Ovary (tissue), 9 donors: ENCODE data around the gene VPS54. TPM values are rescaled to one million over a fixed set of nuclear protein-coding genes. Genes with fewer than 3 reads are reported as not detected.

ENCODE experiments used
- DNase-seq, 5 donors: peaks; one replicate each; pipeline ENCODE4 v3.0.0-alpha.2; 2019 to 2020
- H3K27ac ChIP-seq, 2 donors: fragments of 200-600 bp; one replicate each; pipeline versions ENCODE4 v1.5.1 to v1.8.0; 2019 to 2022
- H3K27me3 ChIP-seq: fragments of 200-600 bp; one replicate; pipeline ENCODE4 v1.8.0; 2022
- H3K36me3 ChIP-seq: fragments of 200-600 bp; sonication (generic); one replicate; pipeline ENCODE4 v1.5.1; 2019
- H3K4me1 ChIP-seq: one replicate; pipeline ENCODE4 v1.8.1; 2013; ENCODE audit warnings: mild to moderate bottlenecking, moderate library complexity; ENCODE audit not compliant: insufficient read depth
- H3K4me3 ChIP-seq: fragments of 200-600 bp; sonication (generic); one replicate; pipeline ENCODE4 v1.5.1; 2017
- H3K9me3 ChIP-seq, 2 donors: fragments of 200-600 bp in 1 of 2; sonication (generic) in 1 of 2; one replicate each; pipeline versions ENCODE4 v1.5.1 to v1.8.1; 2013 to 2019; ENCODE audit warnings: mild to moderate bottlenecking in 1 of 2, moderate library complexity in 1 of 2
- CTCF ChIP-seq, 3 donors: fragments of 450-650 bp in 2 of 3; fragments of 200-600 bp in 1 of 3; IDR thresholded peaks; one replicate each; pipeline versions ENCODE4 v1.5.1 to v1.8.0; 2016 to 2022; ENCODE audit warnings: antibody characterized with exemption in 3 of 3, mild to moderate bottlenecking in 1 of 3
- EP300 ChIP-seq: sonication (generic); formaldehyde crosslinking; IDR thresholded peaks from one replicate; pipeline ENCODE4 v1.6.1; 2017; ENCODE audit warnings: antibody characterized with exemption
- POLR2A ChIP-seq: fragments of 450-650 bp; IDR thresholded peaks from one replicate; pipeline ENCODE4 v1.6.1; 2017; ENCODE audit warnings: antibody characterized with exemption, mild to moderate bottlenecking, moderate library complexity
- WGBS, 3 donors: extraction: QIAGEN DNeasy Blood & Tissue Kit in 1 of 3; methylation state at CpG; one replicate each; pipeline versions ENCODE4 v1.1.5 to v1.1.7; 2013 to 2017; 5-methylcytosine and 5-hydroxymethylcytosine counted together
- intact Hi-C, 4 donors: fragments of 100-400 bp; cut with DNase I; formaldehyde crosslinking; loops; one replicate each; pipeline versions ENCODE4 v1.11.0 to v1.15.1; 2022 to 2023
- polyA plus RNA-seq, 2 donors: library from polyadenylated mRNA; stranded (reverse); fragments of 200-250 nt in 1 of 2; fragments of 350-450 nt in 1 of 2; fragmentation: Illumina TruSeq in 1 of 2; extraction: RNeasy Lipid Tissue Mini Kit (QIAGEN cat#74804) in 1 of 2; gene quantifications; one replicate each; pipeline ENCODE4 v1.2.3, GENCODE V29; 2013 to 2014
- total RNA-seq, 7 donors: library from RNA; depleted of rRNA in 2 of 7; stranded (reverse); fragments of >200 nt in 2 of 7; fragmentation: NEBNext Ultra II Directional in 3 of 7; extraction: Animal tissue kit (Norgen Biotek cat#: 25700) in 3 of 7; gene quantifications; one replicate each; pipeline versions ENCODE4 v1.1.0 to v1.2.4, GENCODE V29; 2016 to 2023
- donor health status: DM: no; HTN: no; CAD: no; lungs with moderate emphysema.
- donor health status: DM: no; HTN: no; CAD: no.
- donor health status: Bipolar disorder and iron deficiency.
- donor health status: DM: yes; HTN: yes; CAD: no.
- donor health status: DM: no; HTN: no; CAD: no.
- donor health status: DM: yes; HTN: yes; CAD: no.

The VPS54 gene
- total and polyA plus RNA-seq, 9 donors: 17.9 to 28.6 (median 20.6) TPM

- DNase-seq: no peak
- 49 to 54% (median 52%) methylated on average over 4 of the region's 4 CpGs for WGBS, 3 donors
- H3K4me3 ChIP-seq: no peak overlapping the region
- H3K27ac ChIP-seq: no peak overlapping the region
- no peaks in the 10 kb centered on the region for H3K9me3 ChIP-seq
- no peaks in the 10 kb centered on the region for H3K4me1 ChIP-seq
- TF ChIP-seq POLR2A (no peak), EP300 (no peak), CTCF (IDR thresholded peaks at IDR 0.05) (no peak)
- no peaks in the 10 kb centered on the region for H3K27me3 ChIP-seq
- intact Hi-C loops: no loop called here
- no peaks in the 10 kb centered on the region for H3K36me3 ChIP-seq
Observed at GRCh38 chr2:64063924-64064331, 44.7 kb upstream of the VPS54 start.

GRCh38 chr2:64063454-64063853 lies 44.2 kb upstream of the VPS54 start:
- no peak overlapping the region for H3K27ac ChIP-seq
- H3K4me3 ChIP-seq: no peak overlapping the region
- WGBS, 3 donors: 94 to 96% (median 95%) methylated on average over 3 of the region's 3 CpGs

DNA sequence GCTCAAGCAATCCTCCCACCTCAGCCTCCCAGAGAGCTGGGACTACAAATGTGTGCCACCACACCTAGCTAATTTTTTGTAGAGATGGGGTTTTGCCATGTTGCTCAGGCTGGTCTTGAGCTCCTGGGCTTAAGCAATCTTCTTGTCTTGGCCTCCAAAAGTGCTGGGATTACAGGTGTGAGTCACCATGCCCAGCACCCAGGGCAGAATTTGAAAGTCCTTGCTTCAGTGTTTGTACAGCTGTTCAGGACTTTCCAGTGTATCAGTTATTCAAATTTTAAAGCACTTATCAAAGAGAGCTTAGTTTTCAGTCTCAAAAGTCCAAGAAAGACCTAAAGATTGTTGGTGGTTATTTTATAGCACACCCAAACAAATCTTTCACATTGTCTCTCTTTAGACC lies 43.6 kb upstream of the VPS54 start:
- intact Hi-C loops: no loop called here
- Histone ChIP-seq H3K4me1 (no peaks in the 10 kb centered on the region), H3K27me3 (no peaks in the 10 kb centered on the region), H3K9me3 (no peaks in the 10 kb centered on the region), H3K27ac (no peak overlapping the region), H3K36me3 (no peaks in the 10 kb centered on the region), H3K4me3 (no peak overlapping the region)
- no peak for DNase-seq
- TF ChIP-seq POLR2A (no peak), CTCF (IDR thresholded peaks at IDR 0.05) (no peak), EP300 (no peak)

More at GRCh38 chr2:64063454-64063853, 44.2 kb upstream of the VPS54 start:
- TF ChIP-seq EP300 (no peak), CTCF (IDR thresholded peaks at IDR 0.05) (no peak), POLR2A (no peak)
- Histone ChIP-seq H3K27me3 (no peaks in the 10 kb centered on the region), H3K36me3 (no peaks in the 10 kb centered on the region), H3K4me1 (no peaks in the 10 kb centered on the region), H3K9me3 (no peaks in the 10 kb centered on the region)
- no peak for DNase-seq
- intact Hi-C loops: no loop called here

- DNase-seq: no peak
- Histone ChIP-seq H3K4me1 (no peaks in the 10 kb centered on the region), H3K4me3 (no peak overlapping the region), H3K27me3 (no peaks in the 10 kb centered on the region), H3K9me3 (no peaks in the 10 kb centered on the region), H3K27ac (no peak overlapping the region), H3K36me3 (no peaks in the 10 kb centered on the region)
- TF ChIP-seq CTCF (IDR thresholded peaks at IDR 0.05) (no peak), EP300 (no peak), POLR2A (no peak)
- intact Hi-C loops: loop anchor here in 2 of 4 donors (10.0 kb wide), 3 partner anchors 256 to 436 kb away; no protein-coding TSS in a partner anchor
Observed at GRCh38 chr2:64059270-64059669, 40.0 kb upstream of the VPS54 start.

GRCh38 chr2:64056021-64056420 lies 36.8 kb upstream of the VPS54 start:
- H3K27ac ChIP-seq: no peak overlapping the region
- 85 to 90% (median 88%) methylated on average over 2 of the region's 2 CpGs for WGBS, 3 donors
- no peak overlapping the region for H3K4me3 ChIP-seq
- intact Hi-C loops: loop anchor here in 2 of 4 donors (10.0 kb wide), 3 partner anchors 259 to 439 kb away; no protein-coding TSS in a partner anchor
- DNase-seq: no peak
- no peaks in the 10 kb centered on the region for H3K36me3 ChIP-seq
- no peaks in the 10 kb centered on the region for H3K27me3 ChIP-seq
- no peak for TF ChIP-seq CTCF (IDR thresholded peaks at IDR 0.05)
- TF ChIP-seq EP300: no peak
- TF ChIP-seq POLR2A: no peak
- no peaks in the 10 kb centered on the region for H3K4me1 ChIP-seq
- H3K9me3 ChIP-seq: no peaks in the 10 kb centered on the region
